ENCODE measurements around the gene PLEKHA4. TPM values are rescaled to one million over a fixed set of nuclear protein-coding genes. Genes with fewer than 3 reads are reported as not detected.

PLEKHA4 gene
- total and polyA plus RNA-seq, 10 of the 15 experiments (the other 5 are each of a cell fraction or from before 2014, with no cell fraction given): 0.13 to 10.0 (median 6.4) TPM; not detected in 1

- TF ChIP-seq REST (IDR thresholded peaks at IDR 0.05; ENCODE audit: low read depth, low read length) (no peak), MYB (IDR thresholded peaks at IDR 0.05; ENCODE audit: borderline replicate concordance, low read depth, low read length) (no peak), RB1 (IDR thresholded peaks at IDR 0.05; ENCODE audit: borderline replicate concordance) (peak; percentile 94; the same call in 1 of the 2 replicates), NR2F1 (conservative IDR thresholded peaks at IDR 0.05) (no peak), ZNF207 (IDR thresholded peaks at IDR 0.05; ENCODE audit: borderline replicate concordance) (peak; percentile 90; the same call in 1 of the 2 replicates), HDAC6 (IDR thresholded peaks at IDR 0.05; ENCODE audit: unreplicated experiment) (no peak), PRDM15 (CRISPR knock-in tag; IDR thresholded peaks at IDR 0.05) (no peak), HCFC1 (IDR thresholded peaks at IDR 0.05; ENCODE audit: low read length) (peak; percentile 100), EED (IDR thresholded peaks at IDR 0.05; ENCODE audit: low read depth) (peak; percentile 50; the same call in 1 of the 2 replicates), ZNF274 (IDR thresholded peaks at IDR 0.05; ENCODE audit: insufficient read depth, insufficient read length) (no peak), PAX5 (IDR thresholded peaks at IDR 0.05; ENCODE audit: borderline replicate concordance, low read depth, low read length) (peak; percentile 39; the same call in 1 of the 2 replicates), SPI1 (IDR thresholded peaks at IDR 0.05; ENCODE audit: borderline replicate concordance, insufficient read depth, low read depth, low read length) (peak; percentile 18; the same call in 1 of the 2 replicates), PAX8 (IDR thresholded peaks at IDR 0.05) (no peak), TAF1 (IDR thresholded peaks at IDR 0.05; ENCODE audit: borderline replicate concordance, low read depth, low read length) (no peak), RBBP5 (conservative IDR thresholded peaks at IDR 0.05) (no peak), NFYA (IDR thresholded peaks at IDR 0.05; ENCODE audit: borderline replicate concordance, low read depth, low read length) (no peak), USF2 (IDR thresholded peaks at IDR 0.05; ENCODE audit: borderline replicate concordance, low read depth, low read length) (no peak), CBX3 (IDR thresholded peaks at IDR 0.05; ENCODE audit: borderline replicate concordance, low read depth) (no peak), NBN (IDR thresholded peaks at IDR 0.05) (peak; percentile 82; the same call in 1 of the 2 replicates), TARDBP (IDR thresholded peaks at IDR 0.05; ENCODE audit: borderline replicate concordance) (peak; percentile 95), RCOR1 (conservative IDR thresholded peaks at IDR 0.05; ENCODE audit: low read depth, low read length) (no peak), MTA2 (IDR thresholded peaks at IDR 0.05; ENCODE audit: low read depth) (no peak), IRF3 (IDR thresholded peaks at IDR 0.05) (0 out of 2 replicates have a peak, but pooled peaks have one; percentile 35)
Measured at GRCh38 chr19:48795055-48795684, 73.2 kb downstream of the PLEKHA4 start (continued).
